Measurements from ENCODE around the gene ROBO4.

DNA sequence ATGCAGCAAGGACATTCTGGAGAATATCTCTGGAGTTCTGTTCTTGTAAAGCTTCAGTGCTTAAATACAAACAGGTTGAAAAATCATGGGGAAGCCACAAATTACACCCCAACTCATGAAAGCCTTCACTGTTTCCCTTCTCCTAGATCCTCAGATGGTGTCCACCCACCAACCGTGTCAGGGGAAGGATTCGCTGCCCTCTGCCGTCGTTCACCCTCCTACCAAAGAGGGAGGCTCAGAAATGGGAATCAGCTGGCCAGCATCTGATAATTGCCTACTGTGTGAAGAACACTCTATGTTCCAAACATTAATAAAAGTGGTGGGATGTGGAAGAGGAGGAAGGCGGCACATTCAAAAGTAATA lies 45.6 kb upstream of the ROBO4 start:
- TF ChIP-seq, protein P1, sequence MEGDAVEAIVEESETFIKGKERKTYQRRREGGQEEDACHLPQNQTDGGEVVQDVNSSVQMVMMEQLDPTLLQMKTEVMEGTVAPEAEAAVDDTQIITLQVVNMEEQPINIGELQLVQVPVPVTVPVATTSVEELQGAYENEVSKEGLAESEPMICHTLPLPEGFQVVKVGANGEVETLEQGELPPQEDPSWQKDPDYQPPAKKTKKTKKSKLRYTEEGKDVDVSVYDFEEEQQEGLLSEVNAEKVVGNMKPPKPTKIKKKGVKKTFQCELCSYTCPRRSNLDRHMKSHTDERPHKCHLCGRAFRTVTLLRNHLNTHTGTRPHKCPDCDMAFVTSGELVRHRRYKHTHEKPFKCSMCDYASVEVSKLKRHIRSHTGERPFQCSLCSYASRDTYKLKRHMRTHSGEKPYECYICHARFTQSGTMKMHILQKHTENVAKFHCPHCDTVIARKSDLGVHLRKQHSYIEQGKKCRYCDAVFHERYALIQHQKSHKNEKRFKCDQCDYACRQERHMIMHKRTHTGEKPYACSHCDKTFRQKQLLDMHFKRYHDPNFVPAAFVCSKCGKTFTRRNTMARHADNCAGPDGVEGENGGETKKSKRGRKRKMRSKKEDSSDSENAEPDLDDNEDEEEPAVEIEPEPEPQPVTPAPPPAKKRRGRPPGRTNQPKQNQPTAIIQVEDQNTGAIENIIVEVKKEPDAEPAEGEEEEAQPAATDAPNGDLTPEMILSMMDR (IDR thresholded peaks at IDR 0.05) = no peak
- TF ChIP-seq EP300 (IDR thresholded peaks at IDR 0.05) (no peak), POLR2A (IDR thresholded peaks at IDR 0.05) (no peak)

Data from upper lobe of left lung (tissue), 4 donors.